Heart left ventricle (tissue), 16 donors: Measurements from ENCODE around the gene CPXM2. TPM values are rescaled to one million over a fixed set of nuclear protein-coding genes. Genes with fewer than 3 reads are reported as not detected.

ENCODE experiments used
- ATAC-seq, 4 donors: fragments of 200-7000 bp; cut with Tn5 transposase; one replicate each; pipeline ENCODE4 v1.9.1; 2020 to 2022; ENCODE audit warnings: moderate library complexity in 4 of 4, mild to moderate bottlenecking in 3 of 4, moderate number of reproducible peaks in 1 of 4
- DNase-seq, 5 donors: peaks; one replicate each; pipeline ENCODE4 v3.0.0-alpha.2; 2020
- H3K27ac ChIP-seq, 12 donors: fragments of 200-600 bp; sonication (generic) in 4 of 12; one replicate each; pipeline versions ENCODE4 v1.5.0 to v1.8.0; 2016 to 2022; ENCODE audit warnings: mild to moderate bottlenecking in 2 of 12
- H3K27me3 ChIP-seq, 9 donors: fragments of 200-600 bp; sonication (generic) in 2 of 9; one replicate each; pipeline versions ENCODE4 v1.5.1 to v1.8.0; 2016 to 2022; ENCODE audit warnings: mild to moderate bottlenecking in 3 of 9
- H3K36me3 ChIP-seq, 9 donors: fragments of 200-600 bp; sonication (generic) in 2 of 9; one replicate each; pipeline versions ENCODE4 v1.5.0 to v1.8.0; 2018 to 2022; ENCODE audit warnings: mild to moderate bottlenecking in 2 of 9
- H3K4me1 ChIP-seq, 12 donors: fragments of 200-600 bp; sonication (generic) in 4 of 12; one replicate each; pipeline versions ENCODE4 v1.5.0 to v1.8.0; 2016 to 2022; ENCODE audit warnings: mild to moderate bottlenecking in 3 of 12
- H3K4me3 ChIP-seq, 12 donors: fragments of 200-600 bp; sonication (generic) in 4 of 12; one replicate each; pipeline versions ENCODE4 v1.5.0 to v1.8.0; 2017 to 2022; ENCODE audit warnings: mild to moderate bottlenecking in 9 of 12, moderate library complexity in 4 of 12
- H3K9me3 ChIP-seq, 12 donors: fragments of 200-600 bp; sonication (generic) in 4 of 12; one replicate each; pipeline versions ENCODE4 v1.5.0 to v1.8.0; 2016 to 2022; ENCODE audit warnings: mild to moderate bottlenecking in 1 of 12
- CTCF ChIP-seq, 12 donors: fragments of 200-600 bp; sonication (generic) in 4 of 12; IDR thresholded peaks; one replicate each; pipeline versions ENCODE4 v1.5.0 to v1.8.0; 2018 to 2022; ENCODE audit warnings: antibody characterized with exemption in 12 of 12, mild to moderate bottlenecking in 5 of 12
- POLR2A ChIP-seq, 2 donors: fragments of 450-650 bp; IDR thresholded peaks; one replicate each; pipeline ENCODE4 v1.6.1; 2017; ENCODE audit warnings: antibody characterized with exemption in 2 of 2, mild to moderate bottlenecking in 2 of 2, moderate library complexity in 2 of 2
- WGBS, 4 donors: extraction: QIAGEN DNeasy Blood & Tissue Kit in 2 of 4; methylation state at CpG; one replicate each; pipeline versions ENCODE4 v1.1.5 to v1.1.7; 2013 to 2018; 5-methylcytosine and 5-hydroxymethylcytosine counted together
- intact Hi-C, 10 donors: fragments of 100-400 bp; cut with DNase I; formaldehyde crosslinking; loops; one replicate each; pipeline versions ENCODE4 v1.11.1 to v1.14.2; 2022
- polyA plus RNA-seq, 2 donors: library from polyadenylated mRNA; stranded (reverse); fragments of 200-250 nt; gene quantifications; one replicate each; pipeline ENCODE4 v1.2.3, GENCODE V29; 2013
- total RNA-seq, 9 donors: library from RNA; depleted of rRNA in 2 of 9; stranded (reverse); fragments of >200 nt in 2 of 9; fragmentation: NEBNext Ultra II Directional in 3 of 9; extraction: Animal tissue kit (Norgen Biotek cat#: 25700) in 3 of 9; gene quantifications; one replicate each; pipeline versions ENCODE4 v1.1.0 to v1.2.4, GENCODE V29; 2016 to 2023
- donor health status: ischemic (EF 13 %, LVEDD 7.1; RV severe dilation, severe dysfunction).
- donor health status: healthy with polysubstance abuse.
- donor health status: DM: no; HTN: yes; CAD: no.
- donor health status: DM: no; HTN: no; CAD: no.
- donor health status: ischemic (EF 25% LVEDD 6.9; RV normal size, moderate dysfunction).
- donor health status: ischemic (EF 25% LVEDD 5.7; RV mildly dilated, moderate dysfunction).
- donor health status: healthy.
- donor health status: DM: yes; HTN: yes; CAD: no.
- donor health status: ischemic (EF 35%, LVEDD 5.7; RV mildly dilated, moderate dysfunction).
- donor health status: nonischemic (EF 11% LVEDD 7.7; RV severe dilation, severe dysfunction).
- donor health status: DM: yes; HTN: yes; CAD: no.
- donor health status: PGD.
- donor health status: ischemic (EF 29% LVEDD 5.4; RV normal size, mild dysfunction).
- donor health status: nonischemic (EF 23%, LVEDD 6.1; RV moderate dilation, normal function).

CPXM2 gene
- total and polyA plus RNA-seq, 11 donors = 1.1 to 23.2 (median 4.2) TPM

GRCh38 chr10:123715546-123715945 lies 176.1 kb downstream of the CPXM2 start:
- intact Hi-C loops = no loop called here
- no peak for ATAC-seq

GRCh38 chr10:123706236-123706635 lies 185.4 kb downstream of the CPXM2 start:
- H3K9me3 ChIP-seq = no peaks in the 10 kb centered on the region

More at GRCh38 chr10:123715546-123715945, 176.1 kb downstream of the CPXM2 start:
- 61 to 69% (median 64%) methylated on average over 2 of the region's 2 CpGs for WGBS, 4 donors
- Histone ChIP-seq H3K9me3 (peaks cover 0 to 13% (median 0%) of the 10 kb centered on the region in 12 donors), H3K27me3 (peaks cover 0 to under 1% (median 0%) of the 10 kb centered on the region in 9 donors), H3K4me1 (no peaks in the 10 kb centered on the region), H3K36me3 (no peaks in the 10 kb centered on the region), H3K27ac (no peak overlapping the region), H3K4me3 (no peak overlapping the region)
- DNase-seq = no peak
- no peak for TF ChIP-seq CTCF (IDR thresholded peaks at IDR 0.05)
- no peak for TF ChIP-seq POLR2A (IDR thresholded peaks at IDR 0.05)

GRCh38 chr10:123704812-123705211 lies 186.8 kb downstream of the CPXM2 start:
- no peak for DNase-seq
- intact Hi-C loops = no loop called here
- H3K36me3 ChIP-seq = no peaks in the 10 kb centered on the region
- no peak overlapping the region for H3K4me3 ChIP-seq
- TF ChIP-seq CTCF (IDR thresholded peaks at IDR 0.05) = no peak
- 14 to 24% (median 18%) methylated on average over 6 of the region's 6 CpGs for WGBS, 4 donors
- peaks cover 0 to 8% (median 0%) of the 10 kb centered on the region in 9 donors for H3K27me3 ChIP-seq
- ATAC-seq = no peak
- H3K4me1 ChIP-seq = no peaks in the 10 kb centered on the region
- no peak overlapping the region for H3K27ac ChIP-seq
- H3K9me3 ChIP-seq = no peaks in the 10 kb centered on the region

More at GRCh38 chr10:123706236-123706635, 185.4 kb downstream of the CPXM2 start:
- H3K4me1 ChIP-seq = no peaks in the 10 kb centered on the region
- intact Hi-C loops = no loop called here
- H3K27me3 ChIP-seq = peaks cover 0 to 14% (median 0%) of the 10 kb centered on the region in 9 donors
- H3K27ac ChIP-seq = no peak overlapping the region
- DNase-seq = no peak
- H3K36me3 ChIP-seq = no peaks in the 10 kb centered on the region
- no peak overlapping the region for H3K4me3 ChIP-seq
- TF ChIP-seq CTCF (IDR thresholded peaks at IDR 0.05) = no peak
- TF ChIP-seq POLR2A (IDR thresholded peaks at IDR 0.05) = no peak
- ATAC-seq = no peak
- WGBS, 4 donors = 60 to 80% (median 78%) methylated on average over 4 of the region's 4 CpGs

- no peak for DNase-seq
Measured at GRCh38 chr10:123704076-123704475, 187.5 kb downstream of the CPXM2 start.

More at GRCh38 chr10:123704076-123704475, 187.5 kb downstream of the CPXM2 start:
- ATAC-seq = no peak
- TF ChIP-seq POLR2A (IDR thresholded peaks at IDR 0.05) (no peak), CTCF (IDR thresholded peaks at IDR 0.05) (no peak)
- H3K9me3 ChIP-seq = no peaks in the 10 kb centered on the region
- H3K27ac ChIP-seq = no peak overlapping the region
- H3K27me3 ChIP-seq = peaks cover 0 to 8% (median 0%) of the 10 kb centered on the region in 9 donors
- WGBS, 4 donors = 82 to 88% (median 84%) methylated on average over 8 of the region's 8 CpGs
- H3K4me1 ChIP-seq = no peaks in the 10 kb centered on the region
- intact Hi-C loops = no loop called here
- H3K4me3 ChIP-seq = no peak overlapping the region
- H3K36me3 ChIP-seq = no peaks in the 10 kb centered on the region
